Right ventricle myocardium inferior (tissue), 1 donor: Measurements from ENCODE around the gene ARHGAP18. TPM values are rescaled to one million over a fixed set of nuclear protein-coding genes. Genes with fewer than 3 reads are reported as not detected.
A peak's percentile ranks its signal among the peaks of the same experiment; 100 is the strongest.

Source experiments
- ATAC-seq: fragments of 200-7000 bp; cut with Tn5 transposase; one replicate; pipeline ENCODE4 v1.9.1; 2020; ENCODE audit warnings: mild to moderate bottlenecking, moderate library complexity
- DNase-seq: peaks from one replicate; pipeline ENCODE4 v3.0.0; 2021; ENCODE audit errors: missing footprints
- intact Hi-C: fragments of 100-400 bp; cut with DNase I; formaldehyde crosslinking; loops from one replicate; pipeline ENCODE4 v1.11.0; 2022
- total RNA-seq: library from RNA; stranded (reverse); fragmentation: NEBNext Ultra II Directional; extraction: Animal tissue kit (Norgen Biotek cat#: 25700); gene quantifications from one replicate; pipeline ENCODE4 v1.2.1, GENCODE V29; 2021
- donor health status: DM: no; HTN: yes; CAD: no; lungs with severe emphysema.

ARHGAP18 gene
- total RNA-seq, 1 donor from 2014 or later = 8.1 TPM

- DNase-seq = no peak
- intact Hi-C loops = no loop called here
- no peak for ATAC-seq
Observed at GRCh38 chr6:129608886-129609537, 101.0 kb downstream of the ARHGAP18 start.

GRCh38 chr6:129607581-129608186 lies 102.3 kb downstream of the ARHGAP18 start:
- intact Hi-C loops = no loop called here
- ATAC-seq = no peak

GRCh38 chr6:129606664-129607063 lies 103.3 kb downstream of the ARHGAP18 start:
- ATAC-seq = no peak
- intact Hi-C loops = no loop called here
- no peak for DNase-seq

More at GRCh38 chr6:129607581-129608186, 102.3 kb downstream of the ARHGAP18 start:
- DNase-seq = no peak

- ATAC-seq (peak; percentile 48), DNase-seq (no peak)
- intact Hi-C loops = no loop called here
Observed at GRCh38 chr6:129605967-129606366, 104.0 kb downstream of the ARHGAP18 start.

GRCh38 chr6:129605095-129605494 lies 104.9 kb downstream of the ARHGAP18 start:
- ATAC-seq (no peak), DNase-seq (no peak)
- intact Hi-C loops = no loop called here

GRCh38 chr6:129604321-129604720 lies 105.7 kb downstream of the ARHGAP18 start:
- intact Hi-C loops = no loop called here
- ATAC-seq (no peak), DNase-seq (no peak)

- no peak for DNase-seq
- ATAC-seq = no peak
- intact Hi-C loops = no loop called here
Observed at GRCh38 chr6:129603741-129604140, 106.2 kb downstream of the ARHGAP18 start.

GRCh38 chr6:129601323-129601722 lies 108.7 kb downstream of the ARHGAP18 start:
- DNase-seq (no peak), ATAC-seq (no peak)
- intact Hi-C loops = no loop called here

- ATAC-seq (no peak), DNase-seq (no peak)
- intact Hi-C loops = loop anchor here (2.0 to 10.0 kb wide), 3 partner anchors 151 to 421 kb away; no protein-coding TSS in a partner anchor
Observed at GRCh38 chr6:129599467-129599866, 110.5 kb downstream of the ARHGAP18 start.

- intact Hi-C loops = loop anchor here (1.0 to 10.0 kb wide), 4 partner anchors 132 to 422 kb away; no protein-coding TSS in a partner anchor
- peak; percentile 72 for ATAC-seq
- no peak for DNase-seq
Observed at GRCh38 chr6:129598244-129599187, 111.5 kb downstream of the ARHGAP18 start.

GRCh38 chr6:129597023-129597713 lies 112.8 kb downstream of the ARHGAP18 start:
- DNase-seq (no peak), ATAC-seq (no peak)
- intact Hi-C loops = loop anchor here (10.0 kb wide), 1 partner anchor 338 kb away; no protein-coding TSS in a partner anchor

- ATAC-seq (no peak), DNase-seq (no peak)
- intact Hi-C loops = loop anchor here (10.0 kb wide), 1 partner anchor 338 kb away; no protein-coding TSS in a partner anchor
Observed at GRCh38 chr6:129596522-129596921, 113.5 kb downstream of the ARHGAP18 start.

- ATAC-seq (no peak), DNase-seq (no peak)
- intact Hi-C loops = loop anchor here (5.0 to 10.0 kb wide), 2 partner anchors 342 to 1521 kb away; no protein-coding TSS in a partner anchor
Observed at GRCh38 chr6:129593233-129593564, 116.8 kb downstream of the ARHGAP18 start.

GRCh38 chr6:129592516-129593232 lies 117.3 kb downstream of the ARHGAP18 start:
- intact Hi-C loops = loop anchor here (5.0 to 10.0 kb wide), 2 partner anchors 342 to 1520 kb away; no protein-coding TSS in a partner anchor
- no peak for ATAC-seq
- no peak for DNase-seq

- ATAC-seq = no peak
- no peak for DNase-seq
- intact Hi-C loops = loop anchor here (5.0 to 10.0 kb wide), 2 partner anchors 344 to 1518 kb away; no protein-coding TSS in a partner anchor
Observed at GRCh38 chr6:129590408-129591022, 119.5 kb downstream of the ARHGAP18 start.

GRCh38 chr6:129586815-129587214 lies 123.2 kb downstream of the ARHGAP18 start:
- no peak for ATAC-seq
- no peak for DNase-seq
- intact Hi-C loops = no loop called here

- no peak for DNase-seq
- ATAC-seq = no peak
Observed at GRCh38 chr6:129583866-129584265, 126.1 kb downstream of the ARHGAP18 start.

GRCh38 chr6:129578315-129578714 lies 131.7 kb downstream of the ARHGAP18 start:
- DNase-seq = no peak
- ATAC-seq = no peak
- intact Hi-C loops = no loop called here

More at GRCh38 chr6:129583866-129584265, 126.1 kb downstream of the ARHGAP18 start:
- intact Hi-C loops = no loop called here
